CD1c-positive myeloid dendritic cell (primary cell): Measurements from ENCODE around the gene FBN3.
"Not testable (repeated sequence)": the region's sequence is repeated elsewhere in the genome, so short reads cannot be mapped to it uniquely, and the experiment has no call there.

Experiments used
- DNase-seq: peaks from one replicate; pipeline ENCODE4 v3.0.0-alpha.2; 2016; ENCODE audit errors: extremely low spot score

The FBN3 gene

DNA sequence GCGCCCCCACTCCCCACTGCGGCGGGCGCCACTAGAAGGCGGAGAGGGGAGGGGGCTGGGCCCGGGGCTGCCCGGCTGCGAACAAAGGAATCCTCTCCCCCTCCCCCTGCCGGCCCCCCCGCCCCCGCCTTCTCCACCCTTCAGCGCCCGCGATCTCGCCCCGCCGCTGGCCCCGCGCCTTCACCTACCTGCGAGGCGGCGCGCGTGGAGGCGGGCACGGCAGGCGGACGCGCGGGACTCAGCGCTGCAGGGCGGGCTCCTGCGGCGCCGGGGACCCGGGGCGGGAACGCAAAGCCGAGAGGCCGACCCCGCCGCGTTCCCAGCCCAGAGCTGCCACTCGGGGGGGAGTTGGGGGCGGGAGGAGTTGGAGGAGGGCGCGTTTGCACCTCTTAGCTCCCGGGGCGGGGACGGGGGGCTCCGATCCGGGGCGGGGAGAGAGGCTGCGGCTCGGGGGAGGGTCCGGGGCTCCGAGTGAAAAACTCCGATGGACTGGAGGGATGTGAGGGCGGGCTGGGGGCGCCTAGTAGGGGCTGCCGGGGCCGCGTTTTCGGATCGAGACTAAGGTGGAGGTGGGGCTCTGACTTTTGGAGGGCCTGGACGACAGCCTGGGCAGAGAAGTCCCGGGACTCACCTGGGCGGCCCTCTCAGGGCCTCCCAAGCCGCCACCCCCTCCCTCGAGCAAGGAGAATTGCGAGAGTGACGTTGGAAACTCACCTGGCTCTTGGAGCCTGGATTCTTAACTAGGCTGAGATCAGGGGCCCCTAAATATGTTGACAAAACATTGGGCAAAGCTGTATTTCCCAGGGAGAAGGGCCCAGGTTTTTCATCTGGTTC, at the start of gene FBN3:
FBN3 (minus strand) TSS at position 332 of the 834 bp plus-strand sequence. CDS start 2,112 bp downstream, outside the sequence.
- no peak for DNase-seq

DNA sequence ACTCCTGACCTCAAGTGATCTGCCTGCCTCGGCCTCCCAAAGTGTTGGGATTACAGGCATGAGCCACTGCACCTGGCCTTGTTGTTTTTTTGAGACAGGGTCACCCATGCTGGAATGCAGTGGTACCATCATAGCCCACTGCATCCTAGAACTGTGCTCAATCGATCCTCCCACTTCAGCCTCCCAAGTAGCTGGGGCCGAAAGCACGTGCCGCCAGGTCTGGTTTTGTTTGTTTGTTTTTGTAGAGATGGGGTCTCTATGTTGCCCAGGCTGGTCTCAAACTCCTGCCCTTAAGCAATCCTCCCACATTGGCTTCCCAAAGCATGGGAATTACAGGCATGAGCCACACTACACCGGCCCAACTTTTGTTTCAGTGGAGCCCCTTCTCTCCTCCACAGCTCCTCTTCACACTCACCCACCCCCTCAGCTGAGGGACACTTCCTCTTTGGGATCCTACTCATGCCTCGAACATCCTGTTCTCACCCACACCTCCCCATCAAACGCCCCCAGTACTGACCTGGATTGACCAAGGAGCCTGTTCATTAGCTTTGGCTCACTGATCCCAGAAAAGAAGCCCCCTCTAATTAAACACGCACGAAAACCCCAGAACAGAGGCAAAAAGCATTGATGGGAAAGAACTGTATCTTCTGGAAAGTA, 47.0 kb upstream of the FBN3 start:
- peak; percentile 48 for DNase-seq

- peak; percentile 40 for DNase-seq
Measured at GRCh38 chr19:8194528-8195267, 45.3 kb upstream of the FBN3 start.

DNA sequence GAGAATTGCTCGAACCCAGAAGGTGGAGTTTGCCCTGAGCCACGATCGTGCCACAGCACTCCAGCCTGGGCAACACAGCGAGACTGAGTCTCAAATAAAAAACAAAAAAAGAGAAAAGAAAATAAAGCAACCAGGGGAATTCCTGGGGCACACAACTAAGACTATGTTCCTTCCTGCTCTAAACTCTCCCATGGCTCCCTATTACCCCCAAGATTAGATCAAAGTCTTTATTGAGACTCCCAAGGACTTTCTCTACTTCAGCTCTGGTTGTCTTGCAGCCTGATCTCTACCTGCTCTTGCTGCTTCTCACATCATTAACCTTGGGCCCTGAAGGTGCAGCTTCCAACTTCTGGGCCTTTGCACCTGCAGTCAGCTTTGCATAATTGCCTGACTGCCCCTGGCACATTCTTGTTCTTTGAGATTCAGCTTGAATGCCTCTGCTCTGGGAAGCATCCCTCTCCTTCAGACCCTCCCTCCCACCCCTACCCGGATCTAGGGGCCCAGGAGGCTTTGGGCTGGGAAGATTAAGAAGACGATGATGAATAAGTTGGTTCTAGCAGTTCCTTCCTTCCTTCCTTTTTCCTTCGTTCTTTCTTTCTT, 42.9 kb upstream of the FBN3 start:
- no peak for DNase-seq

DNA sequence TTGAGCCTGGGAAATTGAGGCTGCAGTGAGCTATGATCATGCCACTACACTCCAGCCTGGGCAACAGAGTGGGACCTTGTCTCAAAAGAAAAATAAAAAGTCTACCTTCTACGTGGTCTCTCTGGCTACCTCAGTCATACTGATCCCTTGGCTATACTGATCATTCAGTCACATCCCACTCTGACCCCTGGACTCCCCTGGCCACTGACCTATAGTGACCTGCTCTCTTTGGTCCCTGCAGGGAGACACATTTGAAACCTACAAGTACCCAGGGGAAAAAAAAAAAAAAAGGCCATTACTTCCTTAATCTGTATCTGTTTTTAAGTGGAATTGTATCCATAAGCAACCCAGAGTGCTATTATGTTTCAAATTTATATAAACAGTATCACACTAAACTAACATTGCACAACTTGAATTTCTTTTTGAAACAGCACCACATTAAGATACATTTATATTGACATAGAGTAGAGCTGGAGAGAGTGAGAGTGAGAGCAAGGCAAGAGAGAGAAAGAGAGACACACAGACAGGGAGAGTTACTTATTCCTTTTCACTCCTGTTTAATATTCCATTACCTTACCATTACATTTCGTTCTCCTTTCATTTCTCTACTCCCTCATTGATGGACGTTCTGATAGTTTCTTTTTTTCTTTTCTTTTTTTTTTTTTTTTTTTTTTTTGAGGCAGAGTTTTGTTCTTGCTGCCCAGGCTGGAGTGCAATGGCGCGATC, 36.1 kb upstream of the FBN3 start:
- DNase-seq, result no peak

DNA sequence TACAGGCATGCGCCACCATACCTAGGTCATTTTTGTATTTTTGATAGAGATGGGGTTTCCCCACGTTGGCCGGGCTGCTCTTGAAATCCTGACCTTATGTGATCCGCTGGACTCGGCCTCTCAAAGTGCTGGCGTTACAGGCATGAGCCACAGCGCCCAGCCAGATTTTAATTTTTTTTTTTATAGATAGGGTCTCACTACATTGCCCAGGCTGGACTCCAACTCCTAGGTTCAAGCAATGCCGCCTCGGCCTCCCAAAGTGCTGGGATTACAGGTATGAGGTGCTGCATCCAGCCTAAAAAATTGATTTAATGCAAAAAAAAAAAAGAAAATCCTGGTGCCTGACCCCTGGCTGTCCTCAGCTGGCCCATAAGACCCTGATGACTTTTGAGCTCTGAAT, 34.9 kb upstream of the FBN3 start:
- DNase-seq, result no peak

DNA sequence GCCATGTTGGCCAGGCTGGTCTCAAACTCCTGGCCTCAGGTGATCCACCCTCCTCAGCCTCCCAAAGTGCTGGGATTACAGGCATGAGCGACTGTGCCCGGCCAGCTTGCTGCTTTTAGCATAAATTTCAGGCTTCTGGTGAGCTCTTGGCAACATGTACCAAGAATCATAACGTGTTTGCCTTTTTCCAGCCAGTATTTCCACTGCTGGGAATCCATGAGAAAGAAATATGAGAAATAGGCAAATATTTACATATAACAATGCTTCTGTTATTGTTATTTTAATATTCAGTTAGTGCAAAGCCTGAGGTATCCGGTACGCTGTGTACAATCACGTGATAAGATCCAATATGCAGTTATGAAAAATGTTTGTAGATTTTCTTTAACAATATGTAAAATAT, 30.6 kb upstream of the FBN3 start:
- no peak for DNase-seq

DNA sequence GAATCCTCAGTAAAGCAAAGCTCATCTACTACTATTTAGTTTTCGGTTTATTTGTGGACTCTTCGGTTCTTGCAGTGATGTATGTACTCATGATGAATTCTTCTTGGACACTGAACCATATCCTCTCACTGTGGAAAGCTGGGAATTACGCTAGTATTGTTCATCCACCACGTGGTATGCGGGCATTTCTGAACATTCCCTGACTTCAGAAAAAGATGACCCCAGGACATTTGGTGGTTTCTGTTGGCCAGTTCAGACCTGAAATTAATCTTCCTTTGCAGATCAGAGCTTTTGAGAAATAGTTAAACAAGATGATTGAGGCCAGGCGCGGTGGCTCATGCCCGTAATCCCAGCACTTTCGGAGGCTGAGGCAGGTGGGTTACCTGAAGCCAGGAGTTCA, 25.3 kb upstream of the FBN3 start:
- DNase-seq, result no peak

GRCh38 chr19:8168537-8168936, 19.1 kb upstream of the FBN3 start:
- no peak for DNase-seq

DNA sequence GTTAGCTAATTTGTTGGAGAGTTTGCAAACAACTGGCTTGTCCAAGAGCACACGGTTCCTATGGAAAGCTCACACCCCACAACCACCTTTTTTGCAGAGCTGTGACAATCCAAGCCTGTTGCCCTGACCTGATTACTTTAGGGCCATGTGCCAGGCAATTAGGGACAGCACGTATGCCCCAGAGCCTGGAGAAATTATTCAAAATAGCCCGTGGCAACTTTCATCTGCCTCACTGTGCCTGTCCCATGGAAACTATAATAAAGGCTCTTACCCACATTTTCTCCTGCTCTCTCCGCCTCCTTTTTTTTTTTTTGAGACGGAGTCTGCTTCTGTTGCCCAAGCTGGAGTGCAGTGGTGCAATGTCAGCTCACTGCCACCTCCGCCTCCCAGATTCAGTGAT, 18.6 kb upstream of the FBN3 start:
- no peak for DNase-seq

GRCh38 chr19:8163759-8164158, 14.4 kb upstream of the FBN3 start:
- no peak for DNase-seq

DNA sequence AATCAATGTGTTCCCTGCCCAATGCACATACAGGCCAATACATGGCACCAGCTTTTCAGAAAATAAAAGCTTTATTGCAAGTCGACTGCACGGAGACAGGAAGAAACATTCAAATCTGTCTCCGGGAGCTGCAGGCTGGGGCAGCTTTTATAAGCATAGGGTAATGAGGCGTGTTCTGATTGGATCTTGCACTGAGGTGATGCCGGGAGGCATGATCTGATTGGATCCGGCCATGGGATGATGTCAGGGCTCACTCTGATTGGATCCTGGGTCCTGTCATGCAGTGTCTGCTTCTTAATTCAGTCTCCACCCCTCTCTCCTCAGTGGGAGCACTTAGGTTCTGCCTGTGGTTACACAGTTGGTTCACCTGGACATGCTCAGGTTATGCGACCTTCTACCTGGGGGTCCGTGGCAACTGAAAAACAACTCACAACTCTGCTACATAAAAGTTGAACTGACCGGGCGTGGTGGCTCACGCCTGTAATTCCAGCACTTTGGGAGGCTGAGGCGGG, 11.8 kb upstream of the FBN3 start:
- DNase-seq, result peak; percentile 20

- not testable (repeated sequence) for DNase-seq
Measured at GRCh38 chr19:8159322-8159721, 9.9 kb upstream of the FBN3 start.

GRCh38 chr19:8158411-8159074, 9.2 kb upstream of the FBN3 start:
- peak; percentile 87 for DNase-seq

DNA sequence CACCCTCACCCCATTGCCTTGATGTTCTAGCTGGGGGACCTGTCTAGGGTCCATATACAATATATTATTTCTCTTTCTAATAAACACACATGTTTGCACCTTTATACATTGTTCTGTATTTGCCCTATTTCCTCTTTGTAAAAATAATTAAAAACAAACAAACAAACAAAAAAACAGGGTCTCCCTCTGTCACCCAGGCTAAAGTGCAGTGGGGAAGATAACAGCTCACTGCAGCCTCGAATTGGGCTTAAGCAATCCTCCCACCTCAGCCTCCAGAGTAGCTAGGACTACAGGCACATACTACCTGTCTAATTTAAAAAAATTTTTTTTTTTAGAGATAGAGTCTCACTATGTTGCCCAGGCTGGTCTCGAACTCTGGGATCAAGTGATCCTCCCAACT, 5.9 kb upstream of the FBN3 start:
- no peak for DNase-seq

- peak; percentile 13 for DNase-seq
Measured at GRCh38 chr19:8154014-8154413, 4.6 kb upstream of the FBN3 start.

GRCh38 chr19:8151767-8152035, 2.3 kb upstream of the FBN3 start:
- no peak for DNase-seq

DNA sequence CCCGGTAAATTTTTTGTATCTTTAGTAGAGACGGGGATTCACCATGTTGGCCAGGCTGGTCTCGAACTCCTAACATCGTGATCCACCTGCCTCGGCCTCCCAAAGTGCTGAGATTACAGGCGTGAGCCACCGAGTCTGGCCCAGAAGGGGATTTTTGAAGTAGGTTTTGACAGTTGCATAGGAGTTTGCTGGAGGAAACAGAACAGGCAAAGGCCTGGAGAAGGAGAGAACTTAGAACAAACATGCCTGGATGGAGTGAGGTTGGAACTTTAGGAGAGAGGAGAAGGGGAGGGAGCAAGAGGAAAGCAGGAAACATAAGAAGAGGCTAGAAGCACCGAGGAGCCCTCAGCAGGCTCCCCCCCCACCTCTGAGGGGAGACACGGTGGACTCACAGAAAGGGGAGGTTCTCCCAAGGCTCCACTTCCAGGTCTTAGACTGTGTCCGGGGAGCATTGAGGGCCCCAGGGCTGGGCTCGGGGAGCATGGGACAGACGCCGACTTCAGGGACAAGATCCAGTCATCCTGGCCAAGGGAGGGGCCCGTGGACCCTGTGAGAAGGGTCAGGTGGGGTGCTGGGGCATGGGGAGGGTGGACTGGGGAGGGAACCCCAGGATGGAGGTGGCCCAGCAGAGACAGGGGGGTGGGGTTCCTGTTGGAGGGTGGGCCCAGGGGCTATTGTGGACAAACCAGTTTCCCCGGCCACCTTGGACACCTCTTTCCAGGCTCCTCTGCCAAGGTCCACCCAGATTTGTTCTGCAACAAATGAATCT, 1.8 kb upstream of the FBN3 start:
- DNase-seq, result no peak

- no peak for DNase-seq
Measured at GRCh38 chr19:8150178-8150865, 930 bp upstream of the FBN3 start.
